Chondrocyte (in vitro differentiated cells): ENCODE data around the gene UBA6. TPM values are rescaled to one million over a fixed set of nuclear protein-coding genes. Genes with fewer than 3 reads are reported as not detected.

Experiments used
- DNase-seq: peaks from one replicate; pipeline ENCODE4 v3.0.0; 2021; ENCODE audit warnings: mixed read lengths, low spot score
- H3K27ac Mint-ChIP-seq: one replicate; pipeline ENCODE4 v1.8.0; 2021; ENCODE audit warnings: mild to moderate bottlenecking, moderate library complexity, mixed read lengths; ENCODE audit not compliant: unreplicated experiment
- H3K27me3 Mint-ChIP-seq: 2 replicates; pipeline ENCODE4 v1.8.0; 2021; ENCODE audit warnings: low read depth, mixed read lengths
- H3K36me3 Mint-ChIP-seq: 2 replicates; pipeline ENCODE4 v1.8.0; 2021; ENCODE audit warnings: low read depth, mixed read lengths
- H3K4me1 Mint-ChIP-seq: 2 replicates; pipeline ENCODE4 v1.8.0; 2021; ENCODE audit warnings: low read depth, mild to moderate bottlenecking, mixed read lengths
- H3K4me3 Mint-ChIP-seq: one replicate; pipeline ENCODE4 v1.8.0; 2021; ENCODE audit warnings: mild to moderate bottlenecking, moderate library complexity, mixed read lengths; ENCODE audit not compliant: unreplicated experiment
- H3K9me3 Mint-ChIP-seq: 2 replicates; pipeline ENCODE4 v1.8.0; 2021; ENCODE audit warnings: low read depth, mixed read lengths
- CTCF ChIP-seq: fragments of 200-600 bp; sonication (generic); IDR thresholded peaks from 2 replicates; pipeline ENCODE4 v1.5.0; 2021; ENCODE audit warnings: antibody characterized with exemption, mild to moderate bottlenecking, moderate library complexity
- total RNA-seq: library from RNA; stranded (reverse); gene quantifications from 3 replicates; pipeline ENCODE4 v1.2.1, GENCODE V29; 2021

The UBA6 gene
- total RNA-seq, 1 donor from 2014 or later = 61.7 TPM

GRCh38 chr4:67702166-67702565 lies 1.2 kb upstream of the UBA6 start:
- Mint-ChIP-seq H3K4me1 (peaks cover 38% of the 10 kb centered on the region), H3K27ac (no peak overlapping the region), H3K36me3 (peaks cover 3% of the 10 kb centered on the region), H3K27me3 (no peaks in the 10 kb centered on the region), H3K9me3 (no peaks in the 10 kb centered on the region), H3K4me3 (peak overlapping the region; percentile 90)
- TF ChIP-seq CTCF = no peak
- no peak for DNase-seq

DNA sequence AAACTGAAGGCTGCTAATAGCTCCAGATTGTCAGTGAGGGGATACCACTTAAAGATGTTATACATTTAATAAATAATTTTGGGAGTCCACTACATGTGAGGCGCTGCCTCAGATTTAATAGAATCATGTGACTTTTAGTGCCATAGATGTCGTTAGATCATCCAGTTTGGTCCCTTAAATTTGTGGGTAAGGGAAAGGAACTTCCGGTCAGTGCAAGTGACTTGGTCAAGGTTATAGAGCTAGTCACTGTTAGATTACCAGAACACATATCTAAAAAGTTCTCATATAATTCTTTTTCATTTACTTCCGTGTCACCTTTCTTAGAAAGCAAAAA lies 529 bp upstream of the UBA6 start:
- DNase-seq = no peak
- TF ChIP-seq CTCF = no peak
- no peaks in the 10 kb centered on the region for H3K27me3 Mint-ChIP-seq
- H3K4me1 Mint-ChIP-seq = peaks cover 38% of the 10 kb centered on the region
- peak overlapping the region; percentile 95 for H3K27ac Mint-ChIP-seq
- peak overlapping the region; percentile 90 for H3K4me3 Mint-ChIP-seq
- no peaks in the 10 kb centered on the region for H3K36me3 Mint-ChIP-seq
- no peaks in the 10 kb centered on the region for H3K9me3 Mint-ChIP-seq

- H3K27ac Mint-ChIP-seq = peak overlapping the region; percentile 95
- peaks cover 2% of the 10 kb centered on the region for H3K36me3 Mint-ChIP-seq
- no peaks in the 10 kb centered on the region for H3K9me3 Mint-ChIP-seq
- H3K4me3 Mint-ChIP-seq = peak overlapping the region; percentile 90
- peaks cover 38% of the 10 kb centered on the region for H3K4me1 Mint-ChIP-seq
- TF ChIP-seq CTCF = no peak
- no peak for DNase-seq
- H3K27me3 Mint-ChIP-seq = no peaks in the 10 kb centered on the region
These were observed 728 bp downstream of the UBA6 start for GRCh38 chr4:67700116-67700737.

DNA sequence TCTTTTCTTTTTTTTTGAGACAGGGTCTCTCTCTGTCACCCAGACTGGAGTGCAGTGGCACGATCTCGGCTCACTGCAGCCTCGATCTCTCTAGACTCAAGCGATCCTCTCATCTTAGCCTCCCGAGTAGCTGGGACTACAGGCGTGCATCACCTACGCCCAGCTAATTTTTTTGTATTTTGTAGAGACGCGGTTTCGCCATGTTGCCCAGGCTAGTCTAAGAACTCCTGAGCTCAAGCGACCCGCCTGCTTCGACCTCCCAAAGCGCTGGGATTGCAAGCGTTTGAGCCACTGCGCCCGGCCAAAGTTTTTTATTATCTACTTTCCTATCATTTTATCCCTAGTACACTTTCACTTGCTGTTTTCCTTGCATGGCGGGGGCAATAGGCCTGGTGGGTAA lies 1.4 kb downstream of the UBA6 start:
- no peak for DNase-seq
- H3K27me3 Mint-ChIP-seq = no peaks in the 10 kb centered on the region

More for the DNA sequence above, 1.4 kb downstream of the UBA6 start:
- H3K36me3 Mint-ChIP-seq = peaks cover 5% of the 10 kb centered on the region
- peak overlapping the region; percentile 90 for H3K4me3 Mint-ChIP-seq
- H3K27ac Mint-ChIP-seq = peak overlapping the region; percentile 95
- peaks cover 34% of the 10 kb centered on the region for H3K4me1 Mint-ChIP-seq
- no peak for TF ChIP-seq CTCF
- no peaks in the 10 kb centered on the region for H3K9me3 Mint-ChIP-seq
